ENCODE results near the gene SLC30A4. TPM values are rescaled to one million over a fixed set of nuclear protein-coding genes. Genes with fewer than 3 reads are reported as not detected.

The SLC30A4 gene
- total and polyA plus RNA-seq, 2 of the 8 experiments (the other 6 are each of a cell fraction or from before 2014, with no cell fraction given) = under 0.01 to 0.07 TPM

DNA sequence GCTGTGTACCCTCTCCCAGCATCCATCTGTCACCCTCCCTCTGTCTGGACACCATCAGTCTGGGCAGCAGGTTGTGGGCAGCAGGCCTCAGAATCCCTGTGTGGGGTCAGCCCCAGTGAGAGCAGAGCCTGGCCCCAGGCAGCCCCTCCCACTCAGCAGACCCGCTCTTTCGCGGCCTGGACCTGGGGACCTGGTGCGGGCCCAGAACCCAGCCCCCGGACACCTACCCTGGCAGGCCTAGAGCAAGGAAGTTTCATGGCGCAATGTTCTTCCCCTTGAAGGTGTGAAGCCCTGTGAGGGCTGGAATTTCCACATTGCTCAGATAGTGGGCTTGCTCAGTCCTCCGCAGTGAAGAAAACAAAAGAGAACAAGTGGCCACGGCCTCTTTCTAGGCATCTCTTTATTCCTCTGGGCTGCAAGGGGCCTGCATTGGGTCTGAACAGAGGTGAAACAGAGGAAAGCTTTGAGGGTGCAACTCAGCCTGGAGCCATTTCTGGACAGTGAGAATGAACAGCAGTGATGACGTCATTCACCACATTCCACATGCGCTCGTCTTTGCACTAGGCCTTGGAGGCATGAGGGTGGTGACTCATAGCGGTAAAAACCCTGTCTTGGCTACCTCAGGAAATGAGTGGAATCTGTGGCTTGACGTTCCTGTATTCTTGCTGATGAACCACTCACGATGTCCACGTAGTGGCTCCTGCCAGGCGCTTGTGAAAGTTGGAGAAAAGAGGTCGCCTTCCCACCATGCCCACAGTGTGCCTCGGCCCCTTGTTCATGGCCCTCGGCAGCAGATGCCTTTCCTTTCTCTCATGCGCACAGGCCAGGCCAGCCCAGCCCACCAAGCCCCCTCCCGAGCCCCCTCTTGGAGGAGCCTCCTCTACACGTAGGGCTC lies 66.1 kb downstream of the SLC30A4 start:
- Histone ChIP-seq H4K91ac (replicated peaks; ENCODE audit: insufficient read length, low read length) (no peak overlapping the region), H2BK5ac (ENCODE audit: low read depth, low read length) (no peak overlapping the region), H3K4ac (replicated peaks; ENCODE audit: insufficient read length, low read depth, low read length) (no peak overlapping the region), H3K56ac (replicated peaks; ENCODE audit: insufficient read length, low read depth, low read length) (no peak overlapping the region), H2BK120ac (replicated peaks; ENCODE audit: low read depth, low read length) (no peak overlapping the region), H3K18ac (ENCODE audit: extremely low read depth, low read length) (no peak overlapping the region), H3K79me1 (ENCODE audit: low read depth, low read length) (no peaks in the 10 kb centered on the region; the same call in 1 of the 2 replicates), H3K36me3 (ENCODE audit: control insufficient read depth in 2 of 4, insufficient read depth in 4 of 4, low read length in 3 of 4) (no peaks in the 10 kb centered on the region), H2AFZ (ENCODE audit: low read length) (no peak overlapping the region), H3K23ac (ENCODE audit: insufficient read length) (no peak overlapping the region), H3K27ac (ENCODE audit: low read depth, low read length) (no peak overlapping the region), H2BK15ac (ENCODE audit: low read length) (no peak overlapping the region), H3K4me1 (replicated peaks in 1 of 4; ENCODE audit: control insufficient read depth in 3 of 4, insufficient read depth in 4 of 4, low read length in 3 of 4) (no peaks in the 10 kb centered on the region), H4K20me1 (replicated peaks in 1 of 2; ENCODE audit: control insufficient read depth in 1 of 2, insufficient read depth in 2 of 2, low read length in 2 of 2) (peaks cover 0 to 2% of the 10 kb centered on the region in 2 experiments), H3K27me3 (replicated peaks in 1 of 4; ENCODE audit: control insufficient read depth in 3 of 4, extremely low read depth in 1 of 4, insufficient read depth in 3 of 4, low read length in 3 of 4) (peaks cover 7 to 15% (median 10%) of the 10 kb centered on the region in 4 experiments), H4K8ac (ENCODE audit: extremely low read depth, insufficient read depth, low read length) (no peak overlapping the region), H4K5ac (ENCODE audit: insufficient read length, low read depth, low read length) (no peak overlapping the region), H2AK5ac (ENCODE audit: low read depth, low read length) (no peak overlapping the region), H3K4me2 (ENCODE audit: insufficient read depth in 1 of 2, low read depth in 2 of 2, low read length in 2 of 2) (no peak overlapping the region), H3K9me3 (ENCODE audit: insufficient read depth in 2 of 2, low read depth in 1 of 2, low read length in 1 of 2) (peaks cover 5% of the 10 kb centered on the region in 2 experiments), H2BK12ac (ENCODE audit: low read depth, low read length) (no peak overlapping the region), H3K9ac (replicated peaks in 1 of 4; ENCODE audit: extremely low read depth in 1 of 4, low read depth in 3 of 4, low read length in 3 of 4) (no peak overlapping the region), H3K4me3 (ENCODE audit: extremely low read depth in 1 of 4, insufficient read depth in 2 of 4, low read depth in 3 of 4, low read length in 4 of 4) (no peak overlapping the region), H2BK20ac (ENCODE audit: low read length) (no peak overlapping the region), H3K79me2 (ENCODE audit: control insufficient read depth in 1 of 2, insufficient read depth in 2 of 2, low read length in 2 of 2) (no peaks in the 10 kb centered on the region), H3K23me2 (ENCODE audit: low read depth, low read length) (peaks cover 5% of the 10 kb centered on the region; the same call in 1 of the 2 replicates), H3K14ac (ENCODE audit: insufficient read length) (no peak overlapping the region)
- no peak for DNase-seq (ENCODE audit: low read depth in 1 of 2, low spot score in 2 of 2)
- ChIA-PET CTCF (ENCODE audit: partially characterized antibody) (interaction anchor here (0.7 to 6.6 kb wide), 33 partner anchors 12 to 293 kb away, joined by 3 to 76 read pairs (median 5); a partner anchor contains a TSS), POLR2A (ENCODE audit: partially characterized antibody) (no interaction called here)
- WGBS, 2 experiments (ENCODE audit: extremely low coverage in 1 of 2, insufficient coverage in 1 of 2, insufficient read length in 1 of 2, insufficient replicate concordance in 2 of 2, low coverage in 1 of 2, low lambda C conversion rate in 2 of 2, missing lambda C conversion rate in 1 of 2) = 89% methylated on average over 20 of the region's 22 CpGs; no CpG with 5 or more reads in 1 of the 2 experiments
- TF ChIP-seq JUND (IDR thresholded peaks at IDR 0.05; ENCODE audit: low read length) = peak; percentile 14; the same call in 1 of the 2 replicates
- TF ChIP-seq BCL11A (IDR thresholded peaks at IDR 0.05; ENCODE audit: low read depth in 2 of 2, low read length in 2 of 2) = no peak
- FAIRE-seq = no peak

All from H1 (cell line).